Renal cortex interstitium (tissue), 11 donors: ENCODE measurements around the gene ST8SIA6. TPM values are rescaled to one million over a fixed set of nuclear protein-coding genes. Genes with fewer than 3 reads are reported as not detected.
A peak's percentile ranks its signal among the peaks of the same experiment; 100 is the strongest.

Experiments
- DNase-seq, 11 donors: peaks; one replicate each; pipeline ENCODE4 v3.0.0-alpha.2; 2013; ENCODE audit warnings: low read depth in 9 of 11, low spot score in 4 of 11; ENCODE audit errors: extremely low read depth in 1 of 11
- polyA plus RNA-seq, 3 donors: library from polyadenylated mRNA; unstranded; fragments of 120-200 nt; gene quantifications; one replicate each; pipeline ENCODE4 v1.2.1, GENCODE V29; 2013; ENCODE audit not compliant: insufficient read length in 3 of 3

ST8SIA6 gene
- polyA plus RNA-seq, 3 donors, result 0.93 to 1.6 (median 1.1) TPM

DNA sequence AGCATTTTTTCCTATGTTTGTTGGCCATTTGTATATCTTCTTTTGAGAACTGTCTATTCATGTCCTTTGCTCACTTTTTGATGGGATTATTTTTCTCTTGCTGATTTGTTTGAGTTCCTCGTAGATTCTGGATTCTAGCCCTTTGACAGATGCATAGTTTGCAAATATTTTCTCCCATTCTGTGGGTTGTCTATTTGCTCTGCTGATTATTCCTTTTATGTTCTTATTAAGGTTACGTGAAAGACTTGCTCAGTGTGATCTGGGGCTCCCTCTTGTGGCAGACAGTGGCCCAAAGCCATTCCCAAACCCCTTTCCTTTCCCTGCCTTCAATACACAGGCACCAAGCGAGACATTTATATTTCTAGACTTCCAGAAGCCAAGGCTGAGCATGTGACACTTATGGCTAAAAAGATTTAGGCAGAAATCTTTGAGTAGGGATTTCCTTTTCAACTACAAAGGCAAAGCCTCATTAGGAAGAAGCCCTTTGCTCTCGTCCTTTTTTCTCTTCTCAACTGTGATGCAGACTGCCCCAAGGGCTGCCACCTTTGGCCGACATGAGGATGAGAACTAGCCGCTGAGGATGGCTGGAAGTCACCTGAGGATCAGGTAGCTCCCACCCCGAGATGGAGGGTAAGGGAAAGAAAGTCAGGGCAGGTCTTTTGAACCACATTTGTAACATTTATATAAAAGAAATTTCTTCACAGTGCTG, 23.6 kb downstream of the ST8SIA6 start:
- DNase-seq, result peak in 9 of 11 donors; percentile 50 to 71 (median 63)

DNA sequence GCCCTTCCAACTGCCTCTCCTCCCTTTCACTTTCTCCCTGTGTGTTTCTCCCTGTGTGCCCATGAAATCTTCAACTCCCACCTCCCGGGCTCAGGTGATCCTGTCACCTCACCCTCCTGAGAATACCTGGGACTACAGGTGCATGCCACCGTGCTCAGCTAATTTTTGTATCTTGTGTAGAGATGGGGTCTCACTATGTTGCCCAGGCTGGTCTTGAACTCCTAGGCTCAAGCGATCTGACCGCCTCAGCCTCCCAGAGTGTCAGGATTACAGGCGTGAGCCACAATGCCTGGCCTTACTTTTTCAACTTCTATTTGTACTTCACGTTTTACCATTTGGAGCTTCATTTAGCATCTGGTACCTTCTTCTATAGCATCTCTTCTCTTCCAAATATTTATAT, 24.9 kb downstream of the ST8SIA6 start:
- no peak for DNase-seq

DNA sequence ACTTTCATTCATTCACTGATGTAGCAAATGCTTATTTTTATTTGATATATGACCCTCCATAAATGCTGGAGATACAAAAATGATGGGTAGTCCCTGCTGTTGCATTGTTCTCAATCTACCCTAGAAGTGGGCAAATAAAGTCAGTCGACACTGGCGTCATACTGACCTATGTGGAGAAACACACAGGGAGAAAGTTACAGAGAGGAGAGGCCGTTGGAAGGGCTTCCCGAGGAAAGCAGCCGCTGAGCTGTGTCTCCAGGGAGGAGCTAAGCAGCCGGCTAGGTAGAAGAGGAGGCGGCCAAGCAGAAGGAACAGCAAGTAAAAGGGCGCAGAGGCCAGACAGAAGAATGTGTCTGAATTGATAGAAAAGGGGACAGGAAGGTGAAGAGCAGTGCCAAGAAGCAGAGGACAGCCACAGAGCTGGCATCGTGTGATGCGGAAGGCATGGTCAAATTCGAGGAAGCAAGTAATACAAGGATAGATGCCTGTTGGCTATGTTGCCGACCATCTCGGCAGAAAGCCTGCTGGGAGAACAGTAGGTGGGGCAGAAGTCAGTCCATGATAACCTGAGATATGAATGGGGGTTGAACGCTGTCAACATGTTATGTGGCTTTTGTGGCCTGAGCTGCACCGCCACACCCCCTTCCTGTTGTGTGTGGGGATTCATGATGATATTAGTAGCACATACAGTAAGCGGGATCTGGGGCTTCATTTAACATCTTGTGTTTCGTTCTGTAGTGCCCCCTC, 25.9 kb downstream of the ST8SIA6 start:
- DNase-seq, result no peak

DNA sequence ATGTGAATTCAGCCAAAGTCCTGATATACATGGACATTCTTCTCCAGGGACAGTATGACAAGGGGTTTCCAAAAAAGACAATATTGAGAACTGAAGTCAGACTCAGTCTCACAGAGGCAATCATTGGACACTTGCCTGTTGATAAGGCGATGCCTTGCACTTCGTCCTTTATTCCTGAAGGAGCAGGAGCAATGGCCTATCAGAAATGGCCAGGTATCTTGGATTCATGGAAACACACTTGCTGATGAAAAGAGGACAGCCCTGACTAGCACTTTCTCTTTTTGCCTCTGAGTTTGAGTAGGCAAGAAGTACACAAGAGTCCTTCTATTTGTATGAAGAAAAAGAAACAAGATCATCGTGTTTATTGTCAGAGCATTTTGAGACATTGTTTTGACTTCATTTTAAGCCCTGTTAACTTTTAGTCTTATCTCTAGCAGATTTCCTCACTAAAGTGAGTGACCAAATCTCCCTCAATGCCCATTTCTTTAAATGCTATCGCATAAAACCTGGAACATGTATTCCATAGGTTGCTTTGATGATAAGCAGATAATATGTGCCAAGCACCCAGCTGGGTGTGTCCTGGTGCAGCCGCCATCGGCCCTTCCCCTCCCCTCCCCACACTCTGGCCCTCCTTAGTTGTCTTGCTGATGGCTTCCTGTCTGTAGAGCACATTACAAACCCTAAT, 26.6 kb downstream of the ST8SIA6 start:
- DNase-seq, result no peak

DNA sequence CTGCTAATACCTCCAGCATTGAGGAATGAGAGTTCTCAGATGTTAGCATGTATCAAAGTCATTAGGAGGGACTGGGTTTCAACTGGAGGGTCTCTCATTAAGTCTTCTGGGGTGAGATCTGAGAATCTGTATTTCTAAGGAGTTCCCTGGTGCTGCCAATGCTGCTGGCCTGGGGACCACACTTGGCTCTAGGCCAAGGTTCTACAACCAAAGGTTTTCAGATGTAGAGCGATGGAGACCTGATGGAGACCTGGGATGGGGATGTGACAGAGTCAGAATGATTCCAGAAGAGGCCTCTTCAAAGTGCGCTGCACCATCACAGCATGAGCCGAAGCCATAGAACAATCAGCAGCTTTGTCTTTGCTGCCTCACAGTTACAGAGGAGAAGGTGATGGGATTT, 27.2 kb downstream of the ST8SIA6 start:
- no peak for DNase-seq

DNA sequence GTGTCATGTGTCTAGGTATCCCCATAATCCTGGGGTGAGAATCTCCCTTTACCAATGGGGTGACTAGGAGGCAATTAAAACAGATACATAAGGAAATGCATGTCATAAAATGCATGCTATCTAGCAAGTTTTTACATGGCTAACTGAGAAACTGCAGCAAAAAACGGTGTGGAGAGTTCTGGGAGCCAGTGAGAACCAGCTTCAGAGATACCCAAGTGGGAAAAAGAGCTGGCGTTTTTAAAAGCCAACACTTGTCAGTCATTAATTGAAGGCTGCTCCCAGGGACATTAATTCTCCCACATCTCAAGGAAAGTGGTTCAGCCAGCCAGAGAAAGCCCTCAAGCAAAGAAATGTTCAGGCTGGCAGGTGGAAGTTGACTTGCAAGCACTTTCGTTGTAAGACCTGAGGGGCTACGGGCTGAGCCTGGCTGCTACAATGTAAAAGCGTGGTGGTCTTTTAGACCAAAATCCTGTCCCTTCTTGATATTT, 28.1 kb downstream of the ST8SIA6 start:
- peak in 3 of 11 donors; percentile 4 to 18 (median 15) for DNase-seq

DNA sequence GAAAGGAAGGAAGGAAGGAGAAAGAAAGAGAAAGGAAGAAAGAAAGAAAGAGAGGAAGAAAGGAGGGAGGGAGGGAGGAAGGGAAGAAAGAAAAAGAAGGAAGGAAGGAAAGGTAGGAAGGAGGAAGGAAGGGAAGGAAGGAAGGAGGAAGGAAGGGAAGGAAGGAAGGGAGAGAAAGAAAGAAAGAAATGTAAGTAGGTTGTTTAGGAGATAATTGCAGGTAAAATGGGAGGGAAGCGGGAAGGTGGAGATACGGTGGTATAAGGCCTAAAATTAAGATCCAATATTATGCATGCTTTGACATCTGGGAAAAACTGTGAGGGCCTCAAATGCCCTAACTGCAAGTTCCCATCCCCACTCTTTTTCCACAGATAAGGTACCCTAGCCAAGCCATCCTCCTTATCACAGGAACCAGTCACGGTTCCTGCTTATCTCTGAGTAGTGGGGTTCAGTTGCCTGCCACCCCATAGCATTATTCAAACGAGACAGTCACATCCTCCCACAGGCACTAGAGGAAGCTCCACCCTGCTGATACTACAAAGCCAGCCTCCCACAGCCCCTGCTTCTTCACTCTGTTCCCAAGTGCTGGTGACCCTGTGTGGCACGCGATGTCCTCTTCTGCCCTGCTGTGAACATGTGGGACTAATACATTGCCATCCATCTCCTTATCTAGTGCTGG, 28.7 kb downstream of the ST8SIA6 start:
- no peak for DNase-seq

DNA sequence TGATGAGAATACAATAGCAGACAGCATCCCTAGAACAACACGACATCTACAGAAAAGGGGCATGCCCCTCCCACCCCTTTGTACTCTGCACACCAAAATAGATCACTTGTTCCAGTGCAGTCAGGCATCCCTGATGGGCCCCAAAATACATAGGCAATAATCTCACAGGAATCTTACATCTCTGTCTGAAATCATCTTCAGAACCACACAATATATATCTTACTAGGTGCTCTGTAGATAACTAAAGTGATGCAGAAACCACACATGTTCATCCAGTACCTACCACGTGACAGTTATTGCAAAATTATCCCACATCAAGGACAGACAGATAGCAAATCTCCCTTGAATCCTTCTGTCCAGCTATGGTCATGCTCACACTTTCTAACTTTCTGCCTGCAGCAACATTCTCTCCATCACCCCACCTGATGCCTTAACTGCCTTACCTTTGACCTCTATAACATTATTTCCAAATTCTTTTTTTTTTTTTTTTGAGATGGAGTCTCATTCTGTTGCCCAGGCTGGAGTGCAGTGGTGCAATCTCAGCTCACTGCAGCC, 30.7 kb downstream of the ST8SIA6 start:
- DNase-seq, result no peak

DNA sequence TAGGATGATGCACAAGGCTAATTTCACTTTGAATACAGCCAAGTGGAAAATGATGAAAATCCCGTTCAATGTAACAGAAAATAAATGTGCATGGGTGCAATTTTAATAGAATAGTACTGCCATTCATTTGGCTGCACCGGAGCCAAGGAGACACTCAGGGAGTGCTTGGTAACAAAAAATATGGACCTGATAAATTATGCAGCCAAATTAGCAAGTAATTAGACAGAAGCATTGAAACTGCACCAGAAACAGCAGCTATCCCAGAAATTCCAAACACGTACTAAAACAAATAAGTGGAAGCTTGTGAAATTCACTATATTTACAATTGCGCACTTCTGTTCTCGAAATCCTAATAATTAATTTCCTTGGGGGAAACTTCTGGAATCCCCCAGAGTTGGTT, 31.5 kb downstream of the ST8SIA6 start:
- no peak for DNase-seq

DNA sequence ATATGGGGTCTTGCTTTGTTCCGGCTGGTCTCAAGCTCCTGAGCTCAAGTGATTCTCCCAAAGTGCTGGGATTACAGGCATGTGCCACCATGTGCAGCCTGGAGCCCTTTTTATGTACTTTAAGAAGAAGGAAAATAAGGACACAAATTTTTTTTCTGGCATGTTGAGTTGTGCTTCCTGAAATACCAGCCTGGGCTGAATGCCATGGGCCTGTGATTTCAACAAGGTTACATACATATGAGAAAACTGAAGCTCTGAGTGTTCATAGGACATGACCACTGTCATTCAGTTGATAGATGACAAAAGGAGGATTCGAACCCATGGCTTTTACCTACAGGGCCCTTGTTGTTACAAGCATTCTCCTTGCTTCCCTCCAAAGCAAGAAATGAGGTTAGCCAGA, 36.1 kb downstream of the ST8SIA6 start:
- no peak for DNase-seq

DNA sequence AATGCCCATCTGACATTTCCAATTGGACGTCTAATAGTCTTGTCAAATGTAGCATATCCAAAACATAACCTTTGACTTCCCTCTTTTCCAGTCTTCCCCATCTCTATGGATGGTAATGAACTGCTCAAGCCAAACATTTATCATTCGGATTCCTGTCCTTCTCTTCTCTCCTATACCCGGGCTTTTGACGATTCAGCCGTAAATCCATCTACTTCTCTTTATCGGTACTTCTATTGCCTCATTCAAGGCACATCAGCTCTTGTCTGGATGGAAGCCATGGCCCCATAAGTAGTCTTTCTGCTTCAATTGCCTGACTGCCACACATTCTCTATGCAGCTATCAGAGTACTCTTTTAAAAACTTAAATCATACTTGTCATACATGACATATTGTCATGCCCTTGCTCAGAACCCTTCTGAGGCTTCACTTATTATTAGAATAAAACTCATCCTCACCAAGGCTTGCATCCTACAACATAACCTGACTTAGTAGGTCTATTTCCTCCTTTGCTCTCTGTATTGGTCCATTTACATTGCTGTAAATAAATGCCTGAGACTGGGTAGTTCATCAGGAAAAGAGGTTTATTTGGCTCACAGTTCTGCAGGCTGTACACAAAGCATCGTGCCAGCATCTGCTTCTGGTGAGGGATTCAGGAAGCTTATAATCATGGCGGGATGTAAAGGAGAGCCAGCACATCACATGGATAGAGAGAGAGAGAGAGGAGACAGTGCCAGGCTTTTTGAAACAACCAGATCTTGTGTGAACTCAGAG, 37.8 kb downstream of the ST8SIA6 start:
- no peak for DNase-seq

DNA sequence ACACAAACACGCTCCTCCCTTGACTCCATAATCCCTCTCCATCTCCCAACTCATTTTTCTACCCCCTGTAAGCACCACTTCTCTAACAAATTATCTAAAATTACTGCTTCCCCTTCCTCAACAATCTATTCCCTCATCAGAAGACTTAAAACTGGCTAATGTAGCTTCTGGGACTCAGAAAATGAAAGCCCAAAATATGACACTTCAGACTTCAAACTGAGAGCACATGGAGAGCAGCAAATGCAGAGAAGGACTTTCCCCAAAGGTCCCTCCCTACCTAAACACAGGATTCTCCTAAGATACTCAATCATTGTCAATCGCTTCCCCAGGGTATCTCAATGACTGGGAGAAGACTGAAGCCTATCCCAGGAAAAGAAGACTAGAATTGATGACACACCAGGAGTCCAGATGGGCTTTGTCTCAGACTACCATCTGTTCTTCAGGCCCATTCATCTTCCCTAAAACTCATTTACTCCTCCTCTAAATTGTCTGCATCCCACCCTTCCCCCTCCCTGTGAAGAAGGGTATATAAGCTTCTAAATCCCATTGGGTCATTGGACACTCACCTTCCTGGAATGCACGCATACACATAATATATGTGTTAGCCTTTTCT, 39.2 kb downstream of the ST8SIA6 start:
- DNase-seq, result no peak

DNA sequence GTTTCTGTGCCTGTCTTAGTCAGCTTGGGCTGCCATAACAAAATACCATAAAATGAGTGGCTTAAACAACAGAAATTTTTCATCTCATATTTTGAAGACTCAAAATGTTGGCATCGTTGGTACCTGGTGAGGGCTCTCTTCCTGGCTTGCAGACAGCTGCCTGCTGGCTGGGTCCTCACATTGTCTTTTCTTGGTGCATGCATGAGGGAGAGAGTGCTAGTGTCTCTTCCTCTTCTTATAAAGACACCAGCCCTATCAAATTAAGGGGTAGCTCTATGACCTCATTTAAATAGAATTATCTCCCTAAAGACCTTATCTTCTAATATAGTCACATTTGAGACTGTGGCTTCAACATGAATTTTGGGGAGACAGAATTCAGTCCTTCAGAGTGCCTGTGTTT, 39.9 kb downstream of the ST8SIA6 start:
- no peak for DNase-seq

DNA sequence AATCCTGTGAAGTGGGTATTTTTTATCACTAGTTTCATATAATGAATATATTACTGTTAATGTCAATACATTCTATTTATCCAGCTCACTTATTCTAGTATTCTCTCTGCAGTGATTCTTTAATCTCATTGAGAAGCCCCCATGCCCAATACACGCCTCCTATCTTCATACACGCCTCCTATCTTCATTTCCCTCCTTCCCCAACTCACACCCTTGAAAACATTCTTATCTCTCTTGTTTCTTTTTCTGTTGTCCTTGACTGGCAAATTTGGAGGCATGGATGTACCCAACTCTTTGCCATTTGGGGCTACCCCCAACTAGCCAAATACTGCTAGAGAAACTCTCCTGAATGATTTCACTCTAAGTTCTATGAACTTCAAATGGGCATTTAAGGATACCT, 40.5 kb downstream of the ST8SIA6 start:
- no peak for DNase-seq

DNA sequence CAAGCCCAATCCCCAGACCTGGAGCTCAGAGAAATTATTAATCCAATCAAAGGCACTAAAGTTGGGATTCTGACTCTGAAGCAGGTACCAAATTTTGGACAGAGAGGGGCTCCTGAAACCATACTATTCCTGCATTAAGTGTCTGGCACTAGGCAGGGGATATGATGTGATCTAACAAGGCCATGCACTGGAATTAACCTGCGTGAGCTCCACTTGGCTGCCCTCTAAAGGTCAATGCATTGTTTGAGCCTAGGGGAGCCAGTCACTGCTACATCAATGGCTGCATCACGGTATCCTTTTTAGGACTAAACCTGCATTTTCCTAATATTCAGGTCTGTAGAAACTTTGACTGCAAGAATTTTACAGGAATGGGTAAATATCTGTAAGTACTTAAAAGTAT, 42.1 kb downstream of the ST8SIA6 start:
- no peak for DNase-seq

DNA sequence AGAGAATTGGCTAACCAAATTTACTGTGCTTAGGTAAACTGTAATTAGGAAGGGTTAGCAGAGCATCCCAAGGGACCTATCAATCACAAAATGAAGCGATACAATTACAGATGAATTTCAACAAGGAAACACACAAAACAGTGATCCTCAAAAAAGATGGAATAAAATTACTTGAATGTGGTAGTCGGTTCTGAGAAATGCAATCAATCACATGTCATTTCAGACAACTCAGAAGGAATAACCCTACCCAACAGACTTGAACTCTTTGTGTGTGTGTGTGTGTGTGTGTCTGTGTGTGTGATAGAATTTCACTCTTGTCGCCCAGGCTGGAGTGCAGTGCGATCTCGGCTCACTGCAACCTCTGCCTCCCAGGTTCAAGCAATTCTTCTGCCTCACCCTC, 43.5 kb downstream of the ST8SIA6 start:
- no peak for DNase-seq

DNA sequence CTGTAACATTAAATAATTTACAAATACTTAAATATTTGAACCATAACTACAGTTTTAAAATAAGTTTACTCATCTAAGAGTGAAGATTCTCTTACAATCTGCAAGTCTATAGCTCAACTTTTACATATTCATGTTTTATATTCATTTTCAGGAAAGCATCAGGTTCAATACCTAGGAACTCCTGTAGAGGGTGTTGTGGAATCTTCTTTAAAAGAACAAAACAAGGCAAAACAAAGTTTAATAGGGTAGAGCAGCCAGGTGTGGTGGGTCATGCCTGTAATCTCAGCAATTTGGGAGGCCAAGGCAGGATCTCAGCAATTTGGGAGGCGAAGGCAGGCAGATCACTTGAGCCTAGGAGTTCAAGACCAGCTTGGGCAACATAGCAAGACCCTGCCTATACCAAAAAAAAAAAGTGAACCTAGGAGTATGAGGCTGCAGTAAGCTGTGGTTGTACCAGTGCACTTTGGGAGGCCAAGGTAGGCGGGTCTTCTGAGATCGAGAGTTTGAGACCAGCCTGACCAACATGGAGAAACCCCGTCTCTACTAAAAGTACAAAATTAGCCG, 45.1 kb downstream of the ST8SIA6 start:
- no peak for DNase-seq

DNA sequence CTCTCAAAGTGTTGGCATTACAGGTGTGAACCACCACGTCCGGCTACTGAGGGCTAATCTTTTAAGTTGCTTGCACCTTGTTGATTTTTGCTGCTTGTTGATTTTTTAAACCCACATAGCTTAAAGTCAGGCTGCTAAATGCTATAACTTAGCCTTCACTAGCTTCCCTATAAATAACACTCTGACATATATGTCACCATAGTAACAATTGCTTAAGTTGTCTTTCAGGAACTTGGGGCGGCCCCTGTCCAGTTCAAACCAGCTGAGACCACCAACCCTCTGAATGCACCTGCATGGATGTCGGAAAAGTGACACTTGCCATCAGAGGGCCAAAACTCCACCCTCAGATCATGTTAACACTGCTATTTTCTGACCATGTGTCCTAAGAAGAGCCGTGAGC, 47.3 kb downstream of the ST8SIA6 start:
- no peak for DNase-seq
